ENCODE measurements around the gene PDCD4. TPM values are rescaled to one million over a fixed set of nuclear protein-coding genes. Genes with fewer than 3 reads are reported as not detected.

Gene PDCD4
- total and polyA plus RNA-seq, 2 of the 4 experiments (the other 2 are of a cell fraction) = 10.9 to 49.7 TPM

GRCh38 chr10:110822712-110823311 lies 48.9 kb upstream of the PDCD4 start:
- Histone ChIP-seq H3K36me3 (ENCODE audit: control insufficient read depth, insufficient read depth, low read length) (no peaks in the 10 kb centered on the region), H3K27me3 (ENCODE audit: control insufficient read depth, insufficient read depth, low read length) (peaks cover 9% of the 10 kb centered on the region), H2BK20ac (ENCODE audit: low read depth, low read length) (no peak overlapping the region), H2AFZ (replicated peaks; ENCODE audit: low read length, poor library complexity) (no peak overlapping the region), H2BK15ac (ENCODE audit: low read depth, low read length) (no peak overlapping the region), H4K8ac (ENCODE audit: low read depth in 2 of 2, low read length in 2 of 2) (no peak overlapping the region), H4K5ac (ENCODE audit: low read depth, low read length) (no peak overlapping the region), H2BK5ac (ENCODE audit: low read depth, low read length, poor library complexity, severe bottlenecking) (no peak overlapping the region), H4K20me1 (ENCODE audit: insufficient read depth, low read length) (no peaks in the 10 kb centered on the region), H3K27ac (ENCODE audit: insufficient read depth, low read length) (no peak overlapping the region), H2BK120ac (ENCODE audit: low read depth, low read length) (no peak overlapping the region), H2AK9ac (replicated peaks; ENCODE audit: low read depth, low read length, poor library complexity) (no peak overlapping the region), H2AK5ac (ENCODE audit: low read depth, low read length) (no peak overlapping the region), H3K9me3 (ENCODE audit: control insufficient read depth, insufficient read depth, low read length) (no peaks in the 10 kb centered on the region), H3K4me3 (ENCODE audit: insufficient read depth, low read depth, low read length) (no peak overlapping the region), H3K4me1 (ENCODE audit: control insufficient read depth, insufficient read depth, low read length) (peaks cover 3% of the 10 kb centered on the region; the same call in 1 of the 2 replicates), H3K9me1 (ENCODE audit: insufficient read depth, low read length) (0 out of 2 replicates have a peak, but pooled peaks cover 2% of the 10 kb centered on the region), H3K14ac (replicated peaks; ENCODE audit: low read depth, low read length) (no peak overlapping the region), H3K9ac (ENCODE audit: low read depth, low read length) (no peak overlapping the region), H3K79me1 (ENCODE audit: low read depth in 1 of 2, low read length in 2 of 2) (no peaks in the 10 kb centered on the region), H3K4me2 (ENCODE audit: low read depth, low read length) (no peak overlapping the region), H3K56ac (ENCODE audit: extremely low read depth, insufficient read depth, low read length) (no peak overlapping the region), H4K91ac (ENCODE audit: insufficient read depth, low read depth, low read length) (no peak overlapping the region), H3K23ac (ENCODE audit: low read depth, low read length) (no peak overlapping the region), H3K18ac (ENCODE audit: low read depth, low read length) (no peak overlapping the region), H3K4ac (ENCODE audit: low read depth, low read length) (no peak overlapping the region)
- dilution Hi-C loops (cut with HindIII; ENCODE audit: low sequenced_read_pairs, unreplicated experiment) = no loop called here
- intact Hi-C loops (cut with micrococcal nuclease) = no loop called here
- ATAC-seq (ENCODE audit: low read depth) (no peak), DNase-seq (no peak)
- TF ChIP-seq RAD21 (IDR thresholded peaks at IDR 0.05; ENCODE audit: low read length) = no peak
- TF ChIP-seq USF2 (IDR thresholded peaks at IDR 0.05; ENCODE audit: low read depth, low read length) = no peak
- TF ChIP-seq ELK1 (IDR thresholded peaks at IDR 0.05; ENCODE audit: borderline replicate concordance, low read depth, low read length) = no peak
- TF ChIP-seq CHD1 (IDR thresholded peaks at IDR 0.05; ENCODE audit: low read depth, low read length) = no peak
- TF ChIP-seq NFE2L2 (IDR thresholded peaks at IDR 0.05; ENCODE audit: low read depth, low read length) = no peak
- no peak for TF ChIP-seq FOS (IDR thresholded peaks at IDR 0.05; ENCODE audit: low read depth, low read length)
- TF ChIP-seq POLR2A (IDR thresholded peaks at IDR 0.05; ENCODE audit: low read depth, low read length) = no peak
- ChIA-PET POLR2A (ENCODE audit: unreplicated experiment) (no interaction called here), CTCF (no interaction called here)
- WGBS, 2 experiments (ENCODE audit: extremely low coverage in 2 of 2, insufficient read length in 1 of 2) = no CpG with 5 or more reads among the region's 8 CpGs
- in situ Hi-C loops (cut with MboI; ENCODE audit: low sequenced_read_pairs) = no loop called here
- BruUV-seq (replicated peaks) = no TSS peak

All from IMR-90 (cell line).